Activated T-cell treated with anti-CD3 and anti-CD28 coated beads for 48 hours (primary cell): ENCODE data around the gene KIF26A.
"Not testable (repeated sequence)": the region's sequence is repeated elsewhere in the genome, so short reads cannot be mapped to it uniquely, and the experiment has no call there.

Experiments used
- DNase-seq: peaks from one replicate; pipeline ENCODE4 v3.0.0-alpha.2; 2020; ENCODE audit warnings: low read depth

Gene KIF26A

DNA sequence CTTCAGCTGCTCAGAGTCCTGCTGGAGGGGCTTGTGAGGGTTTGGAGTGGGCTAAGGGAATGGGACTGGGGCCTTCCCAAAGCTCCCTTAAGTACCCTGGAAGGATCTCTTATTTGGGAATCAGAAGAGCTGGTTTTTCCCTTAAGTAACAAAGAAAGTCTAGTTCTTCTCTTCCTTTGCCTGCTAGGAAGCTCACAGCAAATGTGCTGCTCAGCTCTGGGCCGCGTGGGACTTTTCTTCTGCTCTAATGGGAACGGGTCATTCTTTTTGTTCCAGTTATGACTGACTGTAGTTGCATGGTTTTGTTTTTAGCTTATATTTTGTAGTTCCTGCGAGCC, 6.0 kb downstream of the KIF26A start:
- no peak for DNase-seq

DNA sequence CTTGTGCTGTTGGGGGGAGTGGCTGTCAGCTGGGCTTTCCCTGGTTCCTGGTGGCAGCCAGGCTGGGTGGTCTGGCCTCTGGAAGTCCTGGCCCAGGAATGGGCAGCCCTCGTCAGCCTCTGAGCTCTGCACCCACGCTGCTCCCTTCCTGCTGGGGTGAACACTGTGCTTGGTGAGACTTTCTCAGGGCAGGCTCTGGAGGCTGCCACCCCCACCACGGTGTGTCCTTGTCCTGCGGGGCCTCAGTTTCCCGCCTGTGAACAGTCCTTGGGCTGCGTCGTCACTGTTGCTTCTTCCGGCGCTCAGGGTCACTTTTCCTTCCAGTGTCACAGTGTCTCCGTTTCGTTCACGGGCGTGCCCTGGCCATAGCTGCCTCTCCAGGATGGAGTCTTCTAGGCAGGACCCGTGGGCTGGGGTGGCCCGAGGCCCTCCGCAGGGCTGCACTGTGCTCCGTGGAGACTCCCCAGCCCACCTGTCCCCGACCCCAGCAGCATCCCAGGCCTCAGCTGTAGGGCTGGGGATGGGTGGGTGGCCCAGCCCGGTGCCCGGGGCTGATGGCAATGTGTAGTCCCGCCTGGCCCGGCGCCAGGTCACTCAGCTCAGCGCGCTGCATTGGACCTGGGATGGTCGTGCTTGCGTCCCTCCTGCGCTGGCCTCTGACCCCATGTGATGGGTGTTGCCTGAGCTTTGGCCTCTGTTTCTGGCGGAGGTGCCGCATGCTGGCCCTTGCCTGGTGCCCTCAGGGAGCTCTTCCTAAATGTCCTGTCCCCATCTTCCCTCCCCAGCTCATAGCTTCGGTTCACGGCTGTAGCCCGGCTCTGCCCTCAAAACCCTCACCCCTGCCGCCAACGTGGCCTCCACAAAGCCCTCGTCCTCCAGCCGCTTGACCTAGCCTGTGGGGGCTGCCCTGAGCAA, 6.8 kb downstream of the KIF26A start:
- DNase-seq, result no peak

GRCh38 chr14:104145826-104146601, 7.6 kb downstream of the KIF26A start:
- DNase-seq, result no peak

DNA sequence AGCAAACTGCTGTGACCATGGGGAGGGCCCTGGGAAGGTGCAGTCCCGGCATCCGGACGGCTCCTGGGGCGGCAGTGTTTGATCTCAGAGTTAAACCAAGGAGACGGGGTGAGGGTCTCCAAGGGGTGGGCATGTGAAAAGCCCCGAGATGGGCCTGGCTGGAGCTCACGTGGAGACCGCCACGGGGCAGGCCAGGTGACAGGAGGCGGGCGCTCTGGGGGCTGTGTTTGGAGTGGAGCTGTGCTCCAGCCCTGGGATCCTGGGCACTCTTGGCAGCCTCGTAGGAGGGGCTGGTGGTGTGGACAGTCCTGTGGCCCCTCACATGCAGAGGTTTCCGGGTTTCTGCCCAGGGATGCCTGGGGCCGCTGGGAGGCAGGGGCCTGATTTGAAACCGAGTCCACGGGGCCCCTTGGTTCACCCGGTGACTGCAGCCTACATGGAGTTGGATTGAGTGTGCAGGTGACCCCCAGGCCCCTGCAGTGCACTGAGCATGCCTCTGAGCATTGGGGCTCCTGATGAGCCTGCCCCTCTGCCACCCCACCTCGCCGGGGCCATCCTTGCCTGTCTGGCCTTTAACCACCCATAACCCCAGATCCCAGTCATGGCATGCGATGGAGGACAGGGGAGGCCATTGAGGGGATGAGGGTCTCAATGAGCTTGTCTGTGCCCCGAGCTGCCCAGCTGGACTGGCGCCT, 8.4 kb downstream of the KIF26A start:
- DNase-seq, result no peak

GRCh38 chr14:104147346-104148125, 9.1 kb downstream of the KIF26A start:
- DNase-seq, result no peak

- DNase-seq, result no peak
Observed at GRCh38 chr14:104148433-104149277, 10.3 kb downstream of the KIF26A start.

DNA sequence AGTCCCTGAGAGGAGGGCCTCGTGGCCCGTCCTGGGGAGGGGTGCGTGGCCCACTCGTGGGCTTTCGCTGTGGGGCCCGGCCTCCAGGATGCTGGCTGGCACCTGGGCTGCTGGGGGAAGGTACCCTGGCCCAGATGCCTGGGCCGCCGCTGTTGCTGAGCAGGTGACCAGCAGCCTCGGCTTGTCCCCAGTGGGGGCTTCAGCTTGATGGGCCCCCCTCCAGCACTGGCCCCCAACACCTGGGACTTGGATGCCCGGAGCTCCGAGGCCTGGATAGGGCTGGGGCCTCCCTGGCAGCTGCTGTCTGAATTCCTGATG, 10.8 kb downstream of the KIF26A start:
- DNase-seq, result no peak

GRCh38 chr14:104149617-104150135, 11.3 kb downstream of the KIF26A start:
- peak; percentile 15 for DNase-seq

DNA sequence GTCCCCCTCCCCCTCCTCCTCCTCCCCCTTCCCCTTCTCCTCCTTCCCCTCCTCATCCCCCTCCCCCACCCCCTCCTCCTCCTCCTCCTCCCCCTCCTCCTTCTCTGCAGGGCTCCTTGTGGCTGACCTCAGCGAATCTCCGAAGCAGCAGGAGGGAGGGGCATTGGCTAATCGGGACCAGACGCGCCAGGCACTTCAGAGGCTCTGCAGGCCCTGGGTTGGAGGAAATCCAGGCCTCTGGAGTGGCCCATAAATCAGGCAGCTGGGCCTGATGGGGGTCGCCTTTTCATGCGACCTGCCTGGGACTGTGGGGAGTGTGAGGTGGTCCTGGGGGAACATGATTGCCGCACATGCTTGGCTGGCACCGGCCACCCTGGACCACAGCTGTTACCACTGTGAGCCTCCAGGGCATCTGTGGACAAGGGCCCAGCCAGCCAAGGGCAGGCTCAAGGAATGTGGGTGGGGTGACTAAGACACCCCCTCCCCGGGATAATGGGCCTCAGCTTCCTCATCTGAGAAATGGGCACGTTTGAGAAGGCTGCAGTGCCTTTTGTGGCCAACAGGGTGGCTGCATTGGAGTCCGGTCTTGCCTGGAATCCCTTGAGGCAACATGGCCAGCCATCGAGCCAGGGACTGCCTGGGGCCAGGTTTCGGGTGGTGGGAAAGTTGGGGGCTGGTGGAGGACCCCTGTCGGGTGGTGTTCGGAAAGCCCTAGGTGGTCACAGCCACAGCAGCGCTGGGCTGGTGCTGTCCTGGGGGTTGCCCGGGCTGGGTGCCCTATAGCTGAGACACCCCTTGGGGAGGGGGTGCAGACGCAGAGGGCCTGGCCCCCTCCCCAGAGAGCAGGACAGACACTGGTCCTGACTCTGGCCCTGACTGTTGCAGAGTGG, 12.0 kb downstream of the KIF26A start:
- no peak for DNase-seq

DNA sequence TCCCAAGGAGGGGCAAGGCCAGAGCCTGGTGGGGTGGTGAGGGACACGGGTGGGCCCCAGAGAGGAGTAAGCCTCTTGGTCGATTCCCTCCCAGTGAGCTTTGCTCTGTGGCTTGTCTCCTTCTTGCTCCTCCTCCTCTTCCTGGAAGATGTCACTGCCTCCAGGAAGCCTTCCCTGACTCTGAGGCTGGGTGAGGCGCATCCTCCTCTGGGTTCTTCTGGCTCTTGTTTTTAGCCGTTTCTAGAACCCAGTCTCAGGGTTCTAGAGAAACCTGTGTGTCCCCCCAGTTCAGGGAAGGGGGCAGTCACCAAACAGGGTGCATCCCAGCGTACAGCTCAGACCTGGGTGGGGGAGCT, 12.6 kb downstream of the KIF26A start:
- no peak for DNase-seq

DNA sequence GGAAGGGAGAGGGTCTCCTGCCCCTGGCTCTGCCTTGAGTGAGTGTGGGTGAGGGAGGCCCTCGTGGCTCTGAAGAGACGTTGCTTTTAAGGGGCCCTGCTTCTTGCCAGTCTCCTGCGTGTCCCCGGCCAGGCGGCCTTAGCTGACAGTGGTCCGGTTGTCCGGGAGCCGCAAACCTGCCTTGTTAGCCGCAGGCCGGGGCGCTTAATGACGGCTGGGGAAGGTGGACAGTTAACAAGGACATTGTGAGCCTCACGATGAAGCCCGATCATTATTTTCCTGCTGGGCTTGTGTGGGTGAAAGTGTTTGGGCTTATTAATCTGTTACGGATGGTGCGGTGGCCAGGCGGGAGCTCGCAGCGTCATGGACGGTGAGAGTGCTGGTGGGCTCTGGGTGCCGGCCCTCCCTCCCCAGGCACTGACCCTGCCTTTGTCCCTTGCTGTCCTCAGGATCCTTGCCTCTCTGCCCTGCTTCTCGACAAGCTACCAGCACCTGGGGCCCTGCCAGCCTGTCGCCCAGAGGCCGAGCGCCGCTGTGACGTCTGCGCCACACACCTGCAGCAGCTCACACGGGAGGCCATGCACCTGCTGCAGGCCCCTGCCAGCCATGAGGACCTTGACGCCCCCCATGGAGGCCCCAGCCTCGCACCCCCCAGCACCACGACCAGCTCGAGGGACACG, 13.3 kb downstream of the KIF26A start:
- no peak for DNase-seq

DNA sequence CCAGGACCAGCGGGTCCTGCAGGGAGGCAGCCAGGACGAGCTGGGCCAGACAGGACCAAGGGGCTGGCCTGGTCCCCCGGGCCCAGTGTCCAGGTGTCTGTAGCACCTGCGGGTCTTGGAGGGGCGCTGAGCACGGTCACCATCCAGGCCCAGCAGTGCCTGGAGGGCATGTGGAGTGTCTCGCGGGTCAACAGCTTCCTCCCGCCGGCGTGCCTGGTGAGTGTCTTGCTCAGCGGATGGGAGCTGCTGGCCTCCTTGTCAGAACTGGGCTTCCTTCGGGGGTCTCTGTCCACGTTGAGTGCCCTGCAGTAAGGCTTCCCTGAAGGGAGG, 13.8 kb downstream of the KIF26A start:
- no peak for DNase-seq

DNA sequence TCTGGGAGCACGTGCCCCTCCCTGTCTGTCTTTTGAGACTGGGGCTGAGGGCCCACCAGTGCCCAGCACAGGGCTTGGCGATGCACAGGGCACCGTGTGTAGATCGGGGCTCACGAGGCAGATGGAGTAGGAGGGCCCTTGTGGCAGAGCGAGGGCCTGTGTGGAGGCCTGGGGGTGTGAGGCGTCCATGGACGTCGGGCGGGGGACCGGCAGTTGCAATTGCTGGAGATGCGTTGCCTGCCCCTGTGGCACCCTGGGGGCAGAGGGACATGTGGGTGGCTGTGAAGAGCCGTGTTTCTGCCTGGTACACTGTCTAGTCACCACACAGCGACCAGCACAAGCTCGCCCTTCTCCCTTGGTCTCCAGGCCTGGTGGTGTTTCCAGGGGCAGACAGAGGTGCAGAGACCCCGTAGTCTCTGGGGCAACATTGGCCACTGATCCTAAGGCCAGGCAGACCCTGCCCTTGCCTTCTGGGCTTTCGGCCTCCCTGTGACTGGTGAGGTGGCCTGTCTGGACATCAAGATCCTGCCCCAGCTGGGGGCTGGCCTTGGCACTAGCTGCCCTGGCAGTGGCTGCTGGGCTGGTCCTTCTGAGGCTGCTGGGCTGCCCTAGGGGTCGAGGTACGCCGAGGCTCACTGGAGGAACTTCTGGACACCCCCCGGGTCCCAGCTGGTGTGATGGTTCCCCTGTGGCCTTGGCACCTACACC, 14.5 kb downstream of the KIF26A start:
- DNase-seq, result no peak

GRCh38 chr14:104153394-104153755, 15.0 kb downstream of the KIF26A start:
- not testable (repeated sequence) for DNase-seq

DNA sequence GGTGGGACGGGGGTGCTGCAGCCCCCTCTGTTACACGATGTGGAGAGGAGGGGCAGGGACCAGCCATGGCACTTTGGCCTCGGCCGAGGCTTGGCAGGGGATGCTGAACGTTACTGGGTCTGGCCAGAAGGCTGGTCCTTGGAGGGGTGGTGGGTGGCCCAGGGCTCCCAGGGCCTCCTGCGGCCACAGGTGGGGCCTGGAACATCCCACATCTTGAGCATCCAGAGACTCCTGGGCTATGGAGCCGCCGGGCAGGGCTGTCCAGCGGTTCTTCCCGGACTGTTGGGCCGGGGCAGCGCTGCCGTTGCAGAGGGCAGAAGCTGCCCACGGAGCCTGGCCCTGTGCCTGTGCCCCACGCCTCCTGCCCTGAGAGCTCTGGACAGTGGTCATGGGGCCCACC, 15.9 kb downstream of the KIF26A start:
- no peak for DNase-seq

GRCh38 chr14:104155513-104155912, 17.1 kb downstream of the KIF26A start:
- DNase-seq, result no peak

- no peak for DNase-seq
Observed at GRCh38 chr14:104156142-104156541, 17.8 kb downstream of the KIF26A start.

DNA sequence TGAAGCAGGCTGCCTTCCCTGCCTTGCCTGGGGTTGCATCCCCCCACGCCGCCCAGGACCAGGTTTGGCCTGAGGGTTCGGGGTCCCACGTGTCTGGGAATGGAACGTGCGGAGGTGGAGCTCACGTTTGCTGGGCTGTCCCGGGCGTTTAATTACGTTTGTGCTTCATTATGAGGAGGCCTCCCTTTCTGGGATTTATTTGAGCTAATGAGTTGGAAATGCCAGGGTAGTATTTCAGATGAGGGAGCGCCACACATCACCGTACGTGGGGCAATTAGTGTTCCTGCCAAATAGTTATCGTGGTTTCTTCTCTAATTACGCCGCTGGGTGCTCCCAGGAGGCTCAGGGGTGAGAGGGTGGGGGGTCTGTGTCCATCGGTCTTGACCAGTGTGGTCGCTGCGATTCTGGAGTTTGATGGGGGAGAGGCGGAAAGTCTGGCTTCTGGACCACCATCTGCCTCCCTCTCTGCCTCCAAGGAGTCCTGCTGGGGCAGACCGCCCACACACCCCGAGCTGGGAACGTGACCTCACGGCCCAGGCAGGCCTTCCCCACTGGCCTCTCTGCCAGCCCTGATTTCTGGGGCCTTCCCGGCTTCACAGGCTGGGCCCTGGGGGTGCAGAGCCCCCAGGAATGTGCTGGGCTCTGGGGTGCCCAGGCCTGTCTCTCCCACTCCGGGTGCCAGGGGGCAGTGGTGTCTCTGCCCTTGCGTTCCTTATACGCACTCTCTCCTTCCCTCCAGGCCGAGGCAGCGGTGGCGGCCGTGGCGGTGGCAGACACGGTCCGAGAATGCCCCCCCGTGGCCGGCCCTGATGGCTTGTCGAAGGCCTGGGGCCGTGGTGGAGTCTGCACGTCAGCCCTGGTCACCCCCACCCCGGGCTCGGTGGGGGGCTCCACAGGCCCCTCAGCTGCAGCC, 18.9 kb downstream of the KIF26A start:
- DNase-seq, result no peak
